HG03108 (cell line): Measurements from ENCODE around the gene PLCB1.

Experiments used
- ATAC-seq: cut with Tn5 transposase; IDR thresholded peaks from one replicate; pipeline ENCODE4 v1.9.1; 2021; ENCODE audit warnings: moderate library complexity; ENCODE audit not compliant: unreplicated experiment

Gene PLCB1

GRCh38 chr20:8903655-8904605, 771.9 kb downstream of the PLCB1 start:
- ATAC-seq = no peak

GRCh38 chr20:8909596-8909995, 777.5 kb downstream of the PLCB1 start:
- ATAC-seq = no peak

- ATAC-seq = no peak
Measured at GRCh38 chr20:8912096-8912495, 780.0 kb downstream of the PLCB1 start.

- ATAC-seq = no peak
Measured at GRCh38 chr20:8912731-8913130, 780.7 kb downstream of the PLCB1 start.

GRCh38 chr20:8913456-8913855, 781.4 kb downstream of the PLCB1 start:
- ATAC-seq = no peak

- ATAC-seq = no peak
Measured at GRCh38 chr20:8914421-8914820, 782.4 kb downstream of the PLCB1 start.

GRCh38 chr20:8917084-8917483, 785.0 kb downstream of the PLCB1 start:
- no peak for ATAC-seq

GRCh38 chr20:8918145-8918544, 786.1 kb downstream of the PLCB1 start:
- no peak for ATAC-seq

GRCh38 chr20:8924539-8924938, 792.5 kb downstream of the PLCB1 start:
- ATAC-seq = no peak

- no peak for ATAC-seq
Measured at GRCh38 chr20:8930726-8931125, 798.7 kb downstream of the PLCB1 start.

- ATAC-seq = no peak
Measured at GRCh38 chr20:8932192-8933165, 800.4 kb downstream of the PLCB1 start.

GRCh38 chr20:8933381-8933807, 801.3 kb downstream of the PLCB1 start:
- no peak for ATAC-seq

- no peak for ATAC-seq
Measured at GRCh38 chr20:8934362-8934761, 802.3 kb downstream of the PLCB1 start.
